ENCODE data around the gene TBC1D8.
A peak's percentile ranks its signal among the peaks of the same experiment; 100 is the strongest.
"Not testable (repeated sequence)": the region's sequence is repeated elsewhere in the genome, so short reads cannot be mapped to it uniquely, and the experiment has no call there.

The TBC1D8 gene

DNA sequence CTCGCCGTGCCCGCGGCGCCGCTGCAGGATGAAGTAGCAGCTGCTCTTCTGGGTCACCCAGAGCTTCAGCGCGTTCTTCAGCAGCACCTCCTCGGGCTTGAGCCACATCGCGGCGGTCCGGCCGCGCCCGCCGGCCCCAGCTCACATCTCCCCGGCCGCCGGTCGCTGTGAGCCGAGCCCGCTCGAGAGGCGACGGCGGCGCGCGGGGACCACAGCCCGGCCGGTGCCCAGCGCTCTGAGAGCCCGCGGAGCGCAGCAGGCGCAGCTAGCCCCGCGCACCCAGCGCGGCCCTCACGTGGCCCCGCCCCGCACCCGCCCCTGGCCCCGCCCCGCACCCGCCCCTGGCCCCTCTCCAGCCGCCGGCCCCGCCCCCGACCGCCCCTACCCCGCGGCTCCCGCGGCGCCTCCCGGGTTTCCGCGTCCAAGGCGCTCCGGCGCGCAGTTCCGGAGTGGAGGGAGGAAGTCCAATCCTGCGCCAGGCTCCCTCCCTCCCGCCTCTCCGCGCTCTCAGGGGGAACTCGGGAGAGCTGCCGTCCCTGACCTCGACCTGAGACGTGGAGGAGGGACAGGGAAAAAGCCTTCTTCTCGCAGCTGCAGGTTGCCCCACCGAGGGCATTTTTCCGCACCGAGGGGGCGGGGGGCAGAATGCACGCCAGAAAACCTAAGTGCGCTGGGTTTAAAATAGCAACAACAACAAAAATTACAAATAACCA, at the start of gene TBC1D8:
TBC1D8 (minus strand) TSS at position 237 of the 713 bp plus-strand sequence; CDS start at position 108, 129 bp downstream.
- peak; percentile 66 to 68 for DNase-seq

DNA sequence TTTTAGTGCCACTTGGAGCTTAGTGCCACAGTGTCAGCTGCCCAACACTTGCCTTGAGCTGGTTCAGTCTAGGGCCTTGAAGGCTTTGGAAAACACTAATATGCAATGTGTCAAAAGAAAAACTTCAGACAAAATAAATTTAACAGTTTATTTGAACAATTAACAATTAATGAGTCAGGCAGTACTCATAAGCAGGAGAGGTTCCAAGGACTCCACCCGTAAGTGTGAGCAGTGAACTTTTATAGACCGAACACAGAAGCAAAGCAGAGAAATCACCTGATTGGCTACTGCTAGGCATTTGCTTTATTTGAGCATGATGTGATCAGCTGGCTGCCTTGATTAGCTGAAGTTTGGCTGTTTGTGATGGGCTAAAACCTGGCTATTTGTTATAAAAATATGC, 49.5 kb upstream of the TBC1D8 start:
- DNase-seq, result no peak

- DNase-seq, result no peak
Observed at GRCh38 chr2:101199251-101199791, 48.1 kb upstream of the TBC1D8 start.

GRCh38 chr2:101197814-101198213, 46.6 kb upstream of the TBC1D8 start:
- no peak for DNase-seq

- peak in 1 of 2 donors; percentile 7 for DNase-seq
Observed at GRCh38 chr2:101197215-101197745, 46.1 kb upstream of the TBC1D8 start.

DNA sequence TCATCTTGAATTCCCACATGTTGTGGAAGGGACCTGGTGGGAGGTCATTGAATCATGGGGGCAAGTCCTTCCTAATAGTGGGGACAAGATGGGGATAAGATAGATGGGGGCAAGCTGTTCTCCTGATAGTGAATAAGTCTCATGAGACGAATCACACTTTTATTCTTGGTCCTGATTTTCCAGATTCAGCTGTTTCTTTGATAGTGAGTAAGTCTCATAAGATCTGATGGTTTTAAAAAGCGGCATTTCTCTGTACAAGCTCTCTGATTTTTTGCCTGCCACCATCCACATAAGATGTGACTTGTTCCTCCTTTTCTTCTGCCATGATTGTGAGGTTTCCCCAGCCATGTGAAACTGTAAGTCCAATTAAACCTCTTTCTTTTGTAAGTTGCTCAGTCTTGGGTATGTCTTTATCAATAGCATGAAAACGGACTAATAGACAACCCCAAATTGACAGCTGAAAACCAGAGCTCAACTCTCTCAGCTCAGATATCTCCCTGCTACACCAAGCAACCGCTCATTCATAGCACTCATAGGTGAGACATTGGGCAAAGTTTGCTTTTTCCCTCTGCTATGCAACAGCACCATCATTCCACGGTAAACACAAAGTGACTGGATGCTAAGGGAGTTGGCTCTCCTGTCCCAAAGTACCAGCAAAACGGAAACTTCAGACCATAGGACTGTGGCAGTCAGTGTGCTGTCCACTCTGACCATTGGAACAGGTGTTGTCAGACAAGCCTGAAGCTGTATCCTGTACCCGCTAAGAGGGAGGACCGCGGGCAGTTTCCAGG, 44.9 kb upstream of the TBC1D8 start:
- DNase-seq, result no peak

DNA sequence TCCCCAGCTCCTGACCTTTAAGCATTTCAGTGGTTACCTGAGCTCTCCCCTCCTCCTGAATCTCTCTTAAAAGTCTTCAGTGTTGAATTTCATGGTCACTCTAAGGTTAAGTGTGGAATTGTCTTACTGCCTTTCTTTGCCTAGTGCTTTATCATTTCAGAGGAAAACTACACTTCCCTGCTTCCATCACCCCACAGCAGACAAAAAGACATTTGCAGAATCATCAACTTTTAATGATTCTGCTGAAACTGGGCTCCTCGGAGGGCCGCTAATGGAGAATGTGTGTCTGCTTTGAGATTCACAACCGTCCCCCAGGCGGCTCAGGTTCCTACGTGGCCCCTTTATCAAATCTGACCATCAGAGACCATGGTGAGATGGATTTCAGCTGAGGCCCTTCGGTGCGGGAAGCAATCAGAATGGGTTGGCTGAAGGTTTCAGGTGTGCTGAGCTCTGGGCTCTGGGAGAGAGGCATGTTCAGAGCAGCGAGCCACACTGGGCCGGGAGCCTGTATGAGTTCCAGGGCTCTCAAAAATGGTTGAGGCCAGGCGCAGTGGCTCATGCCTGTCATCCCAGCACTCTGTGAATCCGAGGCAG, 41.9 kb upstream of the TBC1D8 start:
- DNase-seq, result no peak

- peak; percentile 2 to 6 for DNase-seq
Observed at GRCh38 chr2:101190747-101191516, 39.8 kb upstream of the TBC1D8 start.

DNA sequence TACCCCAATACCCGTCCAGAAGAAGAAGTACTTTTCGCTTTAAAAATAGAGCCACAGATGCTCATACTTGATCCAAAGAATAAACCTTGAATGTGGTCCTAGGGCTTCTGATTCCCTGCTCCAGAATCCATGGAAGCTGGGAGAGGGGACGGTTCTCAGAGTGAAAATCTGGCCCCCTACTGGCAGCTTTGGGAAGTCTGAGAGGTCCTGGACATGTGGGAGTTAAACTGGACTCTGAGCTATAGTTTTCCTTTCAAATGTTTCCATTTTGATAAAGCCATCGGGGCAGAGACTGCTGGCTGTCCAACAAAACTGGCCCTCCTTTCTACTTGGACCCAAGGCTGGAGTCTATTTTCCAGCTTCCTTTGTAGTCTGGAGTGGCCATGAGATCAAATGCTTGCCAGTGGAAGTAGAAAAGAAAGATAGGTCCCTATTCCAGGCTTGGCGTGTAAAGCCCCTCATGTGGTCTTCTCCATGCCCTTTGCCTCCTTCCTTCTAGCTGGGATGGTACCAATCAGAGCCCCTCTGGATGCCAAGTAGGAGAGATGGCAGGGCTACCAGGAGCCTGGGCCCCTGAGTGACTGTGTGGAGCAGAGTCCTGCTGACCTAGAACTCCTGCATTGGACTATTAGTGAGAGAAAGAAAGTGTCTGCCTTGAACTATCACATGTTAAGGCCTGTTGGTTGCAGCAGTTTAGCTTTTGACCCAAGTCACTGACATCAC, 37.7 kb upstream of the TBC1D8 start:
- no peak for DNase-seq

DNA sequence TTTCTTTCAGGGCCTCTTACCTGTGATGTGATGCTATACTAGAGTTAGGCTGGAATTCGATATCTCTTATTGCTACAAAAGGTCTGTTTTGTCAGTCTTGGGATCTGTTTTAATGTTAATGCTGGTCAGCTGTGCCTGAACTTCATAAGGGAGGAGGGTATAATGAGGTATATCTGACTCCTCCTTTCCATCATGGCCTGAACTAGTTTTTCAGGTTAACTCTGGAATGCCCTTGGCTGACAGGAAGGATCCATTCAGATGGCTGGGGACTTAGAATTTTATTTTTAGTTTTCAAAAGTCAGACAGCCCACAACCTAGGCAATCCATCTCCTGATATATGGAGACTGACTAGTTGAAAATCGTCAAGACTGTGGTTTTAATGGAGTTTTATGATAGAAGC, 35.9 kb upstream of the TBC1D8 start:
- no peak for DNase-seq

DNA sequence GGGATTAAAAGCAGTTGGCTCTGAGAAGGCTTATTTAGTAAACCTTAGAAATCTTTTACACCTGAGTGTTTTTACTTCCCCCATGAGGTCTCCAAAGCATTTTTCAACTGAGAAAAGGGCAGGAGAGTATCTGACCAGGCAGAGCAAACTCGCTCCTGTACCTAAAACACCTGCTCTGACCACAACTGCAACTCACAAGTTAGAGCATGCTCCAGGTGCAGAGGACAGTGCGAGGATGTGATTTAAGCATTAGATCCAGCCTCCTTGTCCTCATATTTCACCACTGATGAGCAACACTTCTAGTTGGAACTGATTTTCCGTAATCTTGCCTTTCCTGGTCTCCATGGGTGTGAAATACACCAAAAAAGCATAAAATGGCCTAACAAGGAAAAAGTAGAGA, 34.5 kb upstream of the TBC1D8 start:
- DNase-seq, result no peak

GRCh38 chr2:101185085-101185484, 33.9 kb upstream of the TBC1D8 start:
- no peak for DNase-seq

DNA sequence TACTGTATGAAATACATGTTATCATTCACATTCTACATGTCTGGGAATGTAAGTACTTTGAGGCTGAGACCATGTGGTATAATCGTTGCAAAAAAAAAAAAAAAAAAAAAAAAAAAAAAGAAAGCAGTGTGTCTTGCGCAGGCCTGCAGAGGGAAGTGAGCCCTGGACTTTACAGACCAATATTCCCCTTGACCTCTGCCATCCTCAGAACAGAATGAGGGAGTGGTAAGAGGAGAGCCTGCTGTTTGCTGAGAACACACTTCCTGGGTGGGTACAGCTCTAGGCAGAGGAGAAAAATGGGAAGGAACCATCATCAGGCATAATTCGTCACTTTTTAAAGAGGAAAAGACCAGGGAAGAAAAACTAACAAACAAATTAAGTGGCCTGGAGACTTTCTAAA, 28.8 kb upstream of the TBC1D8 start:
- DNase-seq, result peak in 1 of 2 donors; percentile 57

- DNase-seq, result no peak
Observed at GRCh38 chr2:101176803-101177202, 25.6 kb upstream of the TBC1D8 start.

- DNase-seq, result no peak
Observed at GRCh38 chr2:101175991-101176390, 24.8 kb upstream of the TBC1D8 start.

- DNase-seq, result peak in 1 of 2 donors; percentile 68
Observed at GRCh38 chr2:101173707-101174295, 22.6 kb upstream of the TBC1D8 start.

DNA sequence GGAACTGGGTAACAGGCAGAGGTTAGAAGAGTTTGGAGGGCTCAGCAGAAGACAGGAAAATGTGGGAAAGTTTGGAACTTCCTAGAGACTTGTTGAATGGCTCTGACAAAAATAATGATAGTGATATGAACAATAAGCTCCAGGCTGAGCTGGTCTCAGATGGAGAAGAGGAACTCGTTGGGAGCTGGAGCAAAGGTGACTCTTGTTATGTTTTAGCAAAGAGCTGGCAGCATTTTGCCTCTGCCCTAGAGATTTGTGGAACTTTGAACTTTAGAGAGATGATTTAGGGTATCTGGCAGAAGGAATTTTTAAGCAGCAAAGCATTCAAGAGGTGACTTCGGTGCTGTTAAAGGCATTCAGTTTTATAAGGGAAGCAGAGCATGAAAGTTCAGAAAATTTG, 18.6 kb upstream of the TBC1D8 start:
- not testable (repeated sequence) for DNase-seq

- DNase-seq, result no peak
Observed at GRCh38 chr2:101168706-101169105, 17.5 kb upstream of the TBC1D8 start.

DNA sequence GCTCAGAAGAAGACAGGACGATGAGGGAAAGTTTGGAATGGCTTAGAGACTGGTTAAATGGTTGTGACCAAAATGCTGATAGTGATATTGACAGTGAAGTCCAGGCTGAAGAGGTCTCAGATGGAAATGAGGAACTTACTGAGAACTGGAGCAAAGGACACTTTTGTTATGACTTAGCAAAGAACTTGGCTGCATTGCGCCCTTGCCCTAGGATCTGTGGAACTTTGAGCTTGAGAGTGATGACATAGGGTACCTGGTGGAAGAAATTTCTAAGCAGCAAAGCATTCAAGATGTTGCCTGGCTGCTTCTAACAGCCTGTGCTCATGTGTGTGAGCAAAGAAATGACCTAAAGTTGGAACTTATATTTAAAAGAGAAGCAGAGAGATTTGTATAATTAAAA, 16.4 kb upstream of the TBC1D8 start:
- peak in 1 of 2 donors; percentile 8 for DNase-seq

- no peak for DNase-seq
Observed at GRCh38 chr2:101164021-101164420, 12.8 kb upstream of the TBC1D8 start.

- DNase-seq, result no peak
Observed at GRCh38 chr2:101162561-101163330, 11.6 kb upstream of the TBC1D8 start.
